Muscle layer of colon (tissue), 2 donors: ENCODE measurements around the gene MRPL20.
"Not testable (repeated sequence)": the region's sequence is repeated elsewhere in the genome, so short reads cannot be mapped to it uniquely, and the experiment has no call there.

Source experiments
- H3K27ac ChIP-seq: one replicate; pipeline ENCODE4 v1.7.0; 2013; ENCODE audit warnings: low read depth, mild to moderate bottlenecking, low read length, moderate library complexity
- H3K27me3 ChIP-seq, 2 donors: one replicate each; pipeline ENCODE4 v1.7.0; 2013; ENCODE audit warnings: low read length in 2 of 2, mild to moderate bottlenecking in 2 of 2; ENCODE audit not compliant: insufficient read depth in 2 of 2, control insufficient read depth in 1 of 2
- H3K36me3 ChIP-seq: one replicate; pipeline ENCODE4 v1.7.0; 2013; ENCODE audit warnings: mild to moderate bottlenecking, low read length; ENCODE audit not compliant: insufficient read depth
- H3K4me1 ChIP-seq: one replicate; pipeline ENCODE4 v1.7.0; 2013; ENCODE audit warnings: mild to moderate bottlenecking, low read length; ENCODE audit not compliant: insufficient read depth
- H3K4me3 ChIP-seq, 2 donors: one replicate each; pipeline ENCODE4 v1.7.0; 2013; ENCODE audit warnings: low read length in 2 of 2, low read depth in 1 of 2, mild to moderate bottlenecking in 1 of 2, moderate library complexity in 1 of 2
- H3K9ac ChIP-seq: one replicate; pipeline ENCODE4 v1.7.0; 2013; ENCODE audit warnings: low read length
- H3K9me3 ChIP-seq: one replicate; pipeline ENCODE4 v1.7.0; 2013; ENCODE audit warnings: mild to moderate bottlenecking, low read length
- donor health status: abdominal sarcoma.
- donor health status: Adenocarcinoma of cecum.

MRPL20 gene

DNA sequence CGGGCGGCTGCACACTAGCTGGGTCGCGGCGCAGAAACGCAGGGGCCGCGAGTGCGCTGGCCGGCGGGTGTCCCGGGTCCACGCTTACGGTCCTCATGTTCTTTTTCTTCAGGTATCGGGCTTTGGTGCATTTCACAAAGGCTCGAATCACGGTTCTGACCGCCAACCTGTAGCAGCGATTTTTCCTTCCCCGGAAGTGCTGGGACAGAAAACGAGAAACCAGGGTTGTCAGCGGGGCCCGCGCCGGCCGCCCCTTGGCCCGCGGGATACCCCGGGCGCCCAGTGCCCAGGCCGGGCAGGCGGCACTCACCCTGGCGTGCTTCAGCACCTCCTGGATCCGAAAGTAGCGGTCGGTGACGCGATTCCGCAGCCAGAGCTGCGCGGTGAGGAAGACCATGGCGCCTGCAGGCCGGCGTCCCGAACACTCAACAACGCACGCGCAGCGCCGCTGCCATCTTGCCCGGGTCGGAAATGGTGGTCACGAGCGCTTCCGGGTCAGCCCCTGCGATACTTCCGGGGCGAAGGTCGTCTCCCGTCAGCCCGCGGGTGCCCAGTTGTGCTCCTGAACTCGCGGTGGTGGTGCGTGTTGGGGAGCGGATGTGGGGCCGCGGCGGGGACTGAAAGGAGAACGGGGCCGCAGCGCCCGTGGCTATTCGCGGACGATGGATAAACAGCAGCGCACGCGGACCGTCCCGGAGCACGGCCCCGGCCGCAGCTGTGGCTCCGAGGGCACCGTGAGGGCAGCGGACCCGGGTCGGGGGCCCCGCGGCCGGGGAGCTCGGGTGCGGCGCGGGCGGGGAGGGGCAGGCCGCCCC, at the start of gene MRPL20:
MRPL20 (minus strand) TSS at position 473 of the 815 bp plus-strand sequence; CDS start at position 397, 76 bp downstream.
- no peaks in the 10 kb centered on the region for H3K27me3 ChIP-seq
- H3K4me3 ChIP-seq: peak within 1 kb of the TSS; percentile 94 to 98
- H3K36me3 ChIP-seq: peaks cover 26% of the 10 kb centered on the region
- H3K4me1 ChIP-seq: peaks cover 24% of the 10 kb centered on the region
- no peaks in the 10 kb centered on the region for H3K9me3 ChIP-seq
- H3K27ac ChIP-seq: peak within 1 kb of the TSS; percentile 95
- peak within 1 kb of the TSS; percentile 65 for H3K9ac ChIP-seq

DNA sequence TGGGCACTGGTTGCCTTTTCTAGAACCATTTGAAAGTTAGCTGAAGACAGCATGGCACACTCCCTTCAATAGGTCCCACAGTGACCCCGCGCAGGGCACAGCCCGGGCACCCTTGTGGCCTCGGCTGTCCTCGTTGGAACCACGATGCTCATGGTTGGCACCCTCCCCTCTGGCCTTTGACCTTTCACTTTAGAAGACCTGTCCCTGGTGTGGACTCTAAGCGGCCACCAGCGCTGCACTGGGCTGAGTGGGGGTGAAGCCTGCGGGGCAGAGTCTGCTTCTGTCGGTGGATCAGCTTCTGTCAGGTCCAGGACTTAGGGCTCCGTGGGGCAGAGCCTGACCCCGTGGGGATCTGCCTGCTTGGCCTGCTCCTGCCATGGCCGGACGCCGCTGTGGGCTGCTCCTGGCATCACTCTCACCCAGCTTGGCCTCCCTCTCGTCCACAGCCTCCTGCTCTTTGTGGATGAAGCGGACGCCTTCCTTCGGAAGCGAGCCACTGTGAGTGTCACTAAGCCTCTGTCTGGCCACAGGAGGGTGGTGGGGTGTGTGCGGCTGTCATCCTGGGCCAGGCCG, 49.7 kb upstream of the MRPL20 start:
- H3K9me3 ChIP-seq, H3K27ac ChIP-seq, H3K4me1 ChIP-seq, H3K36me3 ChIP-seq, H3K9ac ChIP-seq, H3K4me3 ChIP-seq, H3K27me3 ChIP-seq: not testable (repeated sequence)

DNA sequence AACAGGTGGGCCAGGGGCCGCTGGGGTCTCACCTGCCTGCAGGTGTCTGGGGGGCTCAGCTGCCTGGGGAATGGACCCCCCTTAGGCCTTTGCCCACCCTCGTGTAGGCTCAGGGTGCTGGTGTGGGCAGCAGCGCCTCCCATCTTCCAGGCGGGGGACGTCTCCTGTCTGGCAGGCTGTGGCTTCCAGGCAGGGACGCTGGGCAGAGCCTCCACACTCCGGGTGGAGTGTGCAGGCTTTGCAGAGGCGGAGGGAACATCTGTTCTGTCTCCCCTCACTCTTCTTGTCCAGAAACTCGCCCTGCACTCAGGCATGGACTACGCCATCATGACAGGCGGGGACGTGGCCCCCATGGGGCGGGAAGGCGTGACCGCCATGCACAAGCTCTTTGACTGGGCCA, 48.8 kb upstream of the MRPL20 start:
- not testable (repeated sequence) for H3K36me3 ChIP-seq, H3K4me3 ChIP-seq, H3K27ac ChIP-seq, H3K9ac ChIP-seq, H3K9me3 ChIP-seq, H3K27me3 ChIP-seq, H3K4me1 ChIP-seq

DNA sequence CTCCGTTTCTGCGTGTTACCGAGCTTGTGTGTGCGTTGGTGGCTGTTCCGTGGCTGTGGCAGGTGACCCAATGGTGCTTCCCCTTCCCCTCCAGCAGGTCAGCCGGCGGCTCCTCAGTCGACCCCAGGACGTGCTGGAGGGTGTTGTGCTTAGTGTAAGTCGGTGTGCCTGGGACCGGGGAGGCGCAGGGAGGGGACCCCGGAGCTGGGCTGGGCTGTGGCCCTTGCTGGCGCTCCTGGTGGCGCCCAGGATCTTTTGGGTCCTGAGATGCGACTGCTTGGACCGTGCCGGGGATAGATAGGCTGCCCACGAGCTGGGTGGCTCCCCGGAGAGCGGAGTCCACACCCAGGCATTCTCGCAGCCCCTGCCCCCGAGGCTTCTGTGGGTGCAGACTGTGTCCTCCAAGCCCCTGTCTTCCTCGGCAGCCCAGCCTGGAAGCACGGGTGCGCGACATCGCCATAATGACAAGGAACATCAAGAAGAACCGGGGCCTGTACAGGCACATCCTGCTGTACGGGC, 48.3 kb upstream of the MRPL20 start:
- Histone ChIP-seq H3K4me1 (no peaks in the 10 kb centered on the region), H3K36me3 (no peaks in the 10 kb centered on the region), H3K9ac (no peak overlapping the region), H3K27me3 (no peaks in the 10 kb centered on the region), H3K27ac (no peak overlapping the region), H3K9me3 (no peaks in the 10 kb centered on the region), H3K4me3 (no peak overlapping the region)

DNA sequence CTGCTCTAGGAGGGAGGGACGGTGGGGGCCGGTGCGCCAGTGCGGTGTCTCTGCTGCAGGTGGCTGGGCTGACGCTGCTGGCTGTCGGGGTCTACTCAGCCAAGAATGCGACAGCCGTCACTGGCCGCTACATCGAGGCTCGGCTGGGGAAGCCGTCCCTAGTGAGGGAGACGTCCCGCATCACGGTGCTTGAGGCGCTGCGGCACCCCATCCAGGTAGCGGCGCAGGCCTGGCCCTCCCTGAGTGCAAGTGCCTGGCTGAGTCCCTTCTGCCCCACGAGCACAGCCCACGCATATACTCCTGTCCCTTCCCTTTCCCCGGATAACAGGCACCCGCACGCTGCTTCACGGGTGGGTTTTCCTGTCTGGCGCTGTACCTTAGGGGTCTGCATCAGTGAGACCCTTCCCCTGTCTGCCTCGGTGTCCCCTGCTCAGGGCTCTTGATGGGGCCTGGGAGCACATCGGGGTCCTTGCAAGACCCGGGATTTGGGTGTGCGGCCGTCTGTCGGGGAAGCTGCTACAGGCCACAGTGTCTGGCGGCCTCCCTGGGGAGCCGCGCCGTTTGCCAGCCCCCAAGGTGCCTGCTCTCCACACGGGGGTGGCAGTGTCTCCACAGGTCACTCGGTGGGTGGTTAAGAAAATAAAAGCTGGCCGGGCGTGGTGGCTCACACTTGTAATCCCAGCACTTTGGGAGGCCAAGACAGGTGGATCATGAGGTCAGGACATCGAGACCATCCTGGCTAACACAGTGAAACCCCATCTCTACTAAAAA, 47.4 kb upstream of the MRPL20 start:
- not testable (repeated sequence) for H3K27me3 ChIP-seq, H3K27ac ChIP-seq, H3K9ac ChIP-seq, H3K4me1 ChIP-seq, H3K9me3 ChIP-seq, H3K4me3 ChIP-seq, H3K36me3 ChIP-seq

DNA sequence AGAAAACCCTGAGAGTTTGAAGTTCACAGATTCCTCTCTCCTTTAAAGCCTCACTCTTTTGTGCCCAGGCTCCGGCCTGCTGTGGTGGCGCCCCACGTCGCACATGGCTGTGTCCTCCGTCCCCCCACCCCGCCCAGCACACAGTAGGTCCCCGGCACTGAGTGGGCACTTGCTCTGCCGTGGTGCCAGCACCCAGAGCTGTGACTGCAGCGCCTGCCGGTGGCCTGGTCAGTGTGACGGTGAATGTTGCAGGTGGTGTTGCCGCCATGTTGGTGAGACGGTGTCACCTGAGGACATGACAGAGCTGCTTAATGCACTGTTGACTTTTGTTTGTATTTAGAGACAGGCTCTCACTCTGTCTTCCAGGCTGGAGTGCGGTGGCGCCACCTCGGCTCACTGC, 45.8 kb upstream of the MRPL20 start:
- H3K4me1 ChIP-seq: no peaks in the 10 kb centered on the region
- no peaks in the 10 kb centered on the region for H3K27me3 ChIP-seq
- H3K9ac ChIP-seq: no peak overlapping the region
- no peak overlapping the region for H3K4me3 ChIP-seq
- no peaks in the 10 kb centered on the region for H3K36me3 ChIP-seq
- H3K27ac ChIP-seq: no peak overlapping the region
- no peaks in the 10 kb centered on the region for H3K9me3 ChIP-seq

DNA sequence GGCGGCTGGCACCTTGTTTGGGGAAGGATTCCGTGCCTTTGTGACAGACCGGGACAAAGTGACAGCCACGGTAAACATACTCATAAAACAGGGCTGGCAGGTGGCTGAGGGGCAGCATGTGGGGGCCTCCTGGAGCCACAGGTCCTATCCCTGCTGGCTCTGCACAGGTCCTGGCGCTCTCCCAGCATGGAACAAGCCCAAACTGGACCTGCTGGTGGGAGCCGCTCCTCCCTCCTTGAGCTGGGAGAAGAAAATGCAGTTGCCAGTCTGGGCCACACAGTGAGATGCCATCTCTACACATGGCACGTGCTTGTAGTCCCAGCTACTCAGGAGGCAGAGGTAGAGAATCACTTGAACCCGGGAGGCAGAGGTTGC, 45.3 kb upstream of the MRPL20 start:
- H3K27ac ChIP-seq, H3K9ac ChIP-seq, H3K27me3 ChIP-seq, H3K9me3 ChIP-seq, H3K4me3 ChIP-seq, H3K4me1 ChIP-seq, H3K36me3 ChIP-seq: not testable (repeated sequence)

DNA sequence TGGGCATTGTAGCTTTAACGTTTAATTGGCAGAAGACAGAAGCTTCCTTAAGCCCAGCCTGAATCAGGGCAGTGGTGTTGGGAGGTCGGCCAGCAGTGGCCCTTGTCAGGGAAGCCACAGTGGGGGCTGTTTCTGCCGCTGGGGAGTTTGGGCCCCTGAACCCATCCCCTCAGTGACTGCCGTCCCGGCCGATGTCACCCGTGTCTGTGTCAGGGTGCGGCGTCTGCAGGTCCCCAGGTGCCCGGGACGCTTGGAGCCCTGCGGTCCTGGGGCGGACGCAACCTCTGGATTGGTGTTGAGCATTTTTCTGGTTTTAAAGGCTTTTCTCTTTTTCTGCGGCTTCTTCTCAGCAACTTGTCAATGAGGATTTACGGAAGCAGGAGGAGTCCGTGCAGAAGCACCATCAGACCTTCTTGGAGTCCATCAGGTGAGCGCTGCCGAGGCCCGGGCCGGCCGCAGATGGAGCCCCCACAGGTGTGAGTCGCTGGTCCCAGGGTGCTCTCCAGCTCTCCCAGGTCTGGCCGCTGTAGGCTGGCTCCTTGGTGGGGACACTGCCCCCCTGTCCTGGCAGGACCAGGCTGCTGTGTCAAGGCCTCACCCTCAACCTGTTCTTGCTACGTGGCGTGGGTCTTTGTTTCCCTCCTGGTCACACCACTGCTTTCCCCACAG, 44.7 kb upstream of the MRPL20 start:
- Histone ChIP-seq H3K4me3 (no peak overlapping the region), H3K27me3 (no peaks in the 10 kb centered on the region), H3K27ac (no peak overlapping the region), H3K9ac (no peak overlapping the region), H3K36me3 (no peaks in the 10 kb centered on the region), H3K9me3 (no peaks in the 10 kb centered on the region), H3K4me1 (no peaks in the 10 kb centered on the region)

DNA sequence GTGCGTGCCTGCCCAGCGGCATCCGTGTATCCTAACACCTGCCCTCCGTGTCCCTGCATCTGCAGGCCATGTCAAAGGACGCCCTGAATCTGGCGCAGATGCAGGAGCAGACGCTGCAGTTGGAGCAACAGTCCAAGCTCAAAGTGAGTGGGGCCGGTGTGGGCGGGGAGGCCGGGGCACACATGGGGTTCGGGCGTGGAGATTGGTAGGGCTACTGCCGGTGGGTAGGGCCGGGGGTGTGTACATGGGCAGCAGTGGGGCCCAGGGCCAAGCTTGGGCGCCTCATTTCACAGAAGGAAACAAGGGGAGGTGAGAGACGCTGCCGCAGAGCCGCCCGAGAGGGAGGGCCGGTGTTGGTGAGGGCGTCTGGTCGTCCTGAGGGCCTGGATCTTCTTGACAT, 43.5 kb upstream of the MRPL20 start:
- not testable (repeated sequence) for H3K27ac ChIP-seq

DNA sequence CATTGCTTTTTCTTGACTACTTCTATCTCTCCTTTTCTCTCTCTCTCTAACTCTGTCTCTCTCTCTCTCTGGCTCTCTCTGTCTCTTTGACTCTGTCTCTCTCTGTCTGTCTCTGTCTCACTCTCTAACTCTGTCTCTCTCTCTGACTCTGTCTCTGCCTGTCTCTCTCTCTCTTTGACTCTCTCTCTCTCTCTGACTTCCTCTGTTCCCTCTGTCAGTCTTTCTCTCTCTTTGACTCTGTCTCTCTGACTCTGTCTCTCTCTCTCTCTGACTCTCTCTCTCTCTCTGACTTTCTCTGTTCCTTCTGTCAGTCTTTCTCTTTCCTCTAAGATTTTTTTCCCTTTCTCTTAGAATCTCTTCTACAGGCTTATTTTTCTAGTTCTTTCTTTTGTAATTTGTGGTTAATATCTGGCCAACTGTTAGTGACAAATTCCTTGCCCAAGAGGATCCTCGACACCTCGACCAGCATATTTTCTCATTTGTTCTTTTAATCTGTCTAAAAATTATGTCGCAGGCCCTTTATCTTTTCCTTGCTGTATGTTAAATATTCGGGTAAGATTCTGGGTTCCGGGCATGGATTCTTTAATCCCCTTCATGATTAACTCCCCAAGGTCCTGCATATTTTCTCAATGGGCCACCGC, 42.1 kb upstream of the MRPL20 start, which contains the start of gene ATAD3C:
ATAD3C (plus strand) TSS at position 591 of the 641 bp plus-strand sequence. CDS start 995 bp downstream, outside the sequence.
- no peaks in the 10 kb centered on the region for H3K9me3 ChIP-seq
- no peak within 1 kb of the TSS for H3K9ac ChIP-seq
- H3K4me3 ChIP-seq: no peak within 1 kb of the TSS
- no peaks in the 10 kb centered on the region for H3K36me3 ChIP-seq
- no peak within 1 kb of the TSS for H3K27ac ChIP-seq
- no peaks in the 10 kb centered on the region for H3K4me1 ChIP-seq
- H3K27me3 ChIP-seq: no peaks in the 10 kb centered on the region

More for the DNA sequence above, 43.5 kb upstream of the MRPL20 start:
- H3K27me3 ChIP-seq, H3K9me3 ChIP-seq, H3K36me3 ChIP-seq, H3K4me1 ChIP-seq, H3K4me3 ChIP-seq, H3K9ac ChIP-seq: not testable (repeated sequence)

DNA sequence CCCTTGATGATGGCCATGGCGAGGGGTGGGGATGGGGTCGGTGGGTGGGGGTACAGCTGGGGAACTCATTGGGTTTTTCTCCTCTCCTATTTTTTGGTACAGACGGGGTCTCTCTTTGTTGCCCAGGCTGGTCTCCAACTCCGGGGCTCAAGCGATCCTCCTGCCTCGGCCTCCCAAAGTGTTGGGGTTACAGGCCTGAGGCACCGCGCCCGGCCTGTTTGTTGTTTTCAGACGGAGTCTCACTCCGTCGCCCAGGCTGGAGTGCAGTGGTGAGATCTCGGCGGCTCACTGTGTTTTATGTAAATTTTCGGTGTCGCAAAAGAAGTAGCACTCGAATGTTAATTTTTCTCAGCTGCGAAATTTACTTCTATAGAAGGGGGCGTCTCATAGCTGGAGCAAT, 39.5 kb upstream of the MRPL20 start:
- H3K27ac ChIP-seq, H3K4me3 ChIP-seq, H3K27me3 ChIP-seq: not testable (repeated sequence)

More for the DNA sequence above, 39.5 kb upstream of the MRPL20 start:
- not testable (repeated sequence) for H3K36me3 ChIP-seq, H3K9me3 ChIP-seq, H3K9ac ChIP-seq, H3K4me1 ChIP-seq
